ENCODE measurements around the gene TTR. TPM values are rescaled to one million over a fixed set of nuclear protein-coding genes. Genes with fewer than 3 reads are reported as not detected.

The TTR gene
- total and polyA plus RNA-seq, 9 of the 15 experiments (the other 6 are each of a cell fraction or from before 2014, with no cell fraction given) = 0.17 to 0.53 TPM; not detected in 7

DNA sequence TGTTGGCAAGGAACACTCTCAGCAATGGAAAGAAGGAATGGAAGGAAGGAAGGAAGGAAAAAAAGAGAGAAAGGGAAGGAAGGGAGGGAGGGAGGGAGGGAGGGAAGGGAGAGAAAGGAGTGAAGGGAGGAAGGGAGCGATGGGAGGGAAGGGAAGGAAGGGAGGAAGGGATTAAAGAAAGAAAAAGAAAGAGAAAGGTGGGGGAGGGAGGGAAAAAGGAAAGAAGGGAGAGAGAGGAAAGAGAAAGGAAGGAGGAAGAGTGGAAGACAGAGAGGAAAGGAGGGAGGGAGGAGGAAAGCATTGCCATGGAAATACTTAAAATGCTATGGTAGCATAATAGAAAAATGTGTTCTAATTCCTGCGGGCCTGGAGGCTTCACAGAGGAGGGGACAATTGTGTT is 22.4 kb downstream of the TTR start:
- ChIA-PET CTCF (ENCODE audit: low intra/inter-chr PET ratio) (no interaction called here), POLR2A (interaction anchor here (0.6 to 1.3 kb wide), 2 partner anchors 17 to 80 kb away, joined by 3 to 4 read pairs; no protein-coding TSS in a partner anchor)
- Histone ChIP-seq H3K79me2 (ENCODE audit: control insufficient read depth, insufficient read depth, low read length) (no peaks in the 10 kb centered on the region), H3K4me2 (ENCODE audit: insufficient read depth, low read length) (no peak overlapping the region), H4K20me1 (replicated peaks; ENCODE audit: control insufficient read depth, insufficient read depth, low read length) (no peaks in the 10 kb centered on the region), H3K36me3 (ENCODE audit: control insufficient read depth, insufficient read depth, low read length) (no peaks in the 10 kb centered on the region), H3K9me3 (replicated peaks; ENCODE audit: control insufficient read depth, insufficient read depth, low read depth, low read length) (no peaks in the 10 kb centered on the region), H2AFZ (ENCODE audit: low read depth, low read length) (no peak overlapping the region), H3K4me3 (no peak overlapping the region), H3K9me1 (ENCODE audit: control insufficient read depth, insufficient read depth, low read length) (no peaks in the 10 kb centered on the region), H3K4me1 (replicated peaks in 1 of 2; ENCODE audit: control insufficient read depth in 2 of 2, insufficient read depth in 2 of 2, low read length in 2 of 2) (no peaks in the 10 kb centered on the region), H3K9ac (ENCODE audit: insufficient read depth in 1 of 2, low read depth in 2 of 2, low read length in 2 of 2) (no peak overlapping the region), H3K27ac (ENCODE audit: extremely low read depth, low read depth, low read length) (no peak overlapping the region), H3K27me3 (ENCODE audit: control insufficient read depth in 2 of 2, insufficient read depth in 2 of 2, low read length in 2 of 2) (0 out of 5 replicates have a peak, but pooled peaks cover 0 to 3% of the 10 kb centered on the region in 2 experiments)
- ATAC-seq (no peak), DNase-seq (ENCODE audit: extremely low read depth in 1 of 4, low spot score in 3 of 4) (no peak), FAIRE-seq (no peak)
- in situ Hi-C loops (cut with MboI) = no loop called here
- BruUV-seq (replicated peaks) = no TSS peak
- intact Hi-C loops (cut with micrococcal nuclease) = no loop called here
- TF ChIP-seq GATAD2A (IDR thresholded peaks at IDR 0.05) = no peak
- TF ChIP-seq, protein P1, sequence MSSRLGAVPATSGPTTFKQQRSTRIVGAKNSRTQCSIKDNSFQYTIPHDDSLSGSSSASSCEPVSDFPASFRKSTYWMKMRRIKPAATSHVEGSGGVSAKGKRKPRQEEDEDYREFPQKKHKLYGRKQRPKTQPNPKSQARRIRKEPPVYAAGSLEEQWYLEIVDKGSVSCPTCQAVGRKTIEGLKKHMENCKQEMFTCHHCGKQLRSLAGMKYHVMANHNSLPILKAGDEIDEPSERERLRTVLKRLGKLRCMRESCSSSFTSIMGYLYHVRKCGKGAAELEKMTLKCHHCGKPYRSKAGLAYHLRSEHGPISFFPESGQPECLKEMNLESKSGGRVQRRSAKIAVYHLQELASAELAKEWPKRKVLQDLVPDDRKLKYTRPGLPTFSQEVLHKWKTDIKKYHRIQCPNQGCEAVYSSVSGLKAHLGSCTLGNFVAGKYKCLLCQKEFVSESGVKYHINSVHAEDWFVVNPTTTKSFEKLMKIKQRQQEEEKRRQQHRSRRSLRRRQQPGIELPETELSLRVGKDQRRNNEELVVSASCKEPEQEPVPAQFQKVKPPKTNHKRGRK (tag; IDR thresholded peaks at IDR 0.05) = peak; percentile 59; the same call in 1 of the 2 replicates
- WGBS (ENCODE audit: insufficient coverage, low coverage, missing lambda C conversion rate) = 7% methylated on average over 2 of the region's 2 CpGs

DNA sequence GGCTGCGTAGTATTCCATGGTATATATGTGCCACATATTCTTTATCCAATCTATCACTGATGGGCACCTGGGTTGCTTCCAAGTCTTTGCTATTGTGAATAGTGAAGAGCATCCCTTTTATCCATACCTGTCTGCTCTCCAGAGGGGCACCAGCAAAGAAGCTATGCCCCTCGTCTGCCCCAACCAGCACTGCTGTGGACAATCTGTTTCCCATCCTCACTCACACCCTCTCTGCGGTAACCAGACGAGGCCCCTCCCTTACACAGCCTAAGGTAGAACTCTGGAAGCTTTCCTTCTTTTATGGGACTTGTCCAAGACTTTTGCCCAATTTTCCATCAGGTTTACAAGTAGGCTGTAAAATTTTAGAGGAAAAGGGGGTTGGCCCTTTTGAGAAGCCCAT is 24.9 kb downstream of the TTR start:
- intact Hi-C loops (cut with micrococcal nuclease) = no loop called here
- DNase-seq (ENCODE audit: extremely low read depth in 1 of 4, low spot score in 3 of 4) = no peak
- Histone ChIP-seq H3K27ac (ENCODE audit: extremely low read depth, low read depth, low read length) (no peak overlapping the region), H3K79me2 (ENCODE audit: control insufficient read depth, insufficient read depth, low read length) (no peaks in the 10 kb centered on the region), H4K20me1 (replicated peaks; ENCODE audit: control insufficient read depth, insufficient read depth, low read length) (no peaks in the 10 kb centered on the region), H3K4me2 (ENCODE audit: insufficient read depth, low read length) (no peak overlapping the region), H3K9ac (ENCODE audit: insufficient read depth in 1 of 2, low read depth in 2 of 2, low read length in 2 of 2) (no peak overlapping the region), H2AFZ (ENCODE audit: low read depth, low read length) (no peak overlapping the region), H3K4me3 (no peak overlapping the region), H3K4me1 (replicated peaks in 1 of 2; ENCODE audit: control insufficient read depth in 2 of 2, insufficient read depth in 2 of 2, low read length in 2 of 2) (no peaks in the 10 kb centered on the region), H3K9me1 (ENCODE audit: control insufficient read depth, insufficient read depth, low read length) (no peaks in the 10 kb centered on the region), H3K27me3 (ENCODE audit: control insufficient read depth in 2 of 2, insufficient read depth in 2 of 2, low read length in 2 of 2) (0 out of 5 replicates have a peak, but pooled peaks cover 0 to 7% of the 10 kb centered on the region in 2 experiments), H3K36me3 (ENCODE audit: control insufficient read depth, insufficient read depth, low read length) (no peaks in the 10 kb centered on the region), H3K9me3 (replicated peaks; ENCODE audit: control insufficient read depth, insufficient read depth, low read depth, low read length) (no peaks in the 10 kb centered on the region)
- in situ Hi-C loops (cut with MboI) = no loop called here
- ATAC-seq = no peak
- no peak for FAIRE-seq
- BruUV-seq (replicated peaks) = no TSS peak
- WGBS (ENCODE audit: insufficient coverage, low coverage, missing lambda C conversion rate) = 0% methylated on average over 4 of the region's 4 CpGs
- ChIA-PET POLR2A (interaction anchor here (0.6 to 1.1 kb wide), 2 partner anchors 333 to 357 kb away, joined by 3 read pairs; no protein-coding TSS in a partner anchor), CTCF (ENCODE audit: low intra/inter-chr PET ratio) (no interaction called here)
- TF ChIP-seq, protein P1 (tag; IDR thresholded peaks at IDR 0.05) = no peak
- no peak for TF ChIP-seq FUS (optimal IDR thresholded peaks at IDR 0.05; ENCODE audit: low read depth, low read length)
- TF ChIP-seq SRSF1 (IDR thresholded peaks at IDR 0.05; ENCODE audit: low read depth, low read length) = no peak
- TF ChIP-seq, protein P2, sequence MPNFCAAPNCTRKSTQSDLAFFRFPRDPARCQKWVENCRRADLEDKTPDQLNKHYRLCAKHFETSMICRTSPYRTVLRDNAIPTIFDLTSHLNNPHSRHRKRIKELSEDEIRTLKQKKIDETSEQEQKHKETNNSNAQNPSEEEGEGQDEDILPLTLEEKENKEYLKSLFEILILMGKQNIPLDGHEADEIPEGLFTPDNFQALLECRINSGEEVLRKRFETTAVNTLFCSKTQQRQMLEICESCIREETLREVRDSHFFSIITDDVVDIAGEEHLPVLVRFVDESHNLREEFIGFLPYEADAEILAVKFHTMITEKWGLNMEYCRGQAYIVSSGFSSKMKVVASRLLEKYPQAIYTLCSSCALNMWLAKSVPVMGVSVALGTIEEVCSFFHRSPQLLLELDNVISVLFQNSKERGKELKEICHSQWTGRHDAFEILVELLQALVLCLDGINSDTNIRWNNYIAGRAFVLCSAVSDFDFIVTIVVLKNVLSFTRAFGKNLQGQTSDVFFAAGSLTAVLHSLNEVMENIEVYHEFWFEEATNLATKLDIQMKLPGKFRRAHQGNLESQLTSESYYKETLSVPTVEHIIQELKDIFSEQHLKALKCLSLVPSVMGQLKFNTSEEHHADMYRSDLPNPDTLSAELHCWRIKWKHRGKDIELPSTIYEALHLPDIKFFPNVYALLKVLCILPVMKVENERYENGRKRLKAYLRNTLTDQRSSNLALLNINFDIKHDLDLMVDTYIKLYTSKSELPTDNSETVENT (CRISPR knock-in tag; IDR thresholded peaks at IDR 0.05) = no peak
- TF ChIP-seq RCOR1 (IDR thresholded peaks at IDR 0.05; ENCODE audit: borderline replicate concordance in 1 of 2, low read depth in 2 of 2, low read length in 2 of 2) = no peak
- TF ChIP-seq HNRNPH1 (optimal IDR thresholded peaks at IDR 0.05; ENCODE audit: low read depth, low read length) = no peak
